GM10847 (cell line): ENCODE measurements around the gene PLA2G4F.

Source experiments
- POLR2A ChIP-seq: IDR thresholded peaks from 2 replicates; pipeline ENCODE4 v1.6.1; 2011; ENCODE audit not compliant: insufficient read length; ENCODE audit errors: extremely low read depth

PLA2G4F gene

GRCh38 chr15:42154212-42154941 lies 2.1 kb downstream of the PLA2G4F start:
- no peak for TF ChIP-seq POLR2A

- TF ChIP-seq POLR2A = no peak
These were observed 2.6 kb downstream of the PLA2G4F start for GRCh38 chr15:42153874-42154211.

- TF ChIP-seq POLR2A = no peak
These were observed 3.3 kb downstream of the PLA2G4F start for GRCh38 chr15:42152921-42153698.

GRCh38 chr15:42152196-42152920 lies 4.1 kb downstream of the PLA2G4F start:
- no peak for TF ChIP-seq POLR2A

GRCh38 chr15:42151736-42152135 lies 4.7 kb downstream of the PLA2G4F start:
- TF ChIP-seq POLR2A = no peak

GRCh38 chr15:42151141-42151561 lies 5.3 kb downstream of the PLA2G4F start:
- no peak for TF ChIP-seq POLR2A

- TF ChIP-seq POLR2A = no peak
These were observed 6.0 kb downstream of the PLA2G4F start for GRCh38 chr15:42150219-42150970.

GRCh38 chr15:42149493-42150218 lies 6.8 kb downstream of the PLA2G4F start:
- TF ChIP-seq POLR2A = no peak

GRCh38 chr15:42148808-42149492 lies 7.5 kb downstream of the PLA2G4F start:
- TF ChIP-seq POLR2A = no peak

- TF ChIP-seq POLR2A = no peak
These were observed 9.1 kb downstream of the PLA2G4F start for GRCh38 chr15:42147431-42147735.

GRCh38 chr15:42146551-42147430 lies 9.6 kb downstream of the PLA2G4F start:
- no peak for TF ChIP-seq POLR2A

GRCh38 chr15:42145546-42146455 lies 10.6 kb downstream of the PLA2G4F start:
- TF ChIP-seq POLR2A = no peak
